GM23338 (cell line): ENCODE data around the gene ZNF212. TPM values are rescaled to one million over a fixed set of nuclear protein-coding genes. Genes with fewer than 3 reads are reported as not detected.

ENCODE experiments used
- ATAC-seq: fragments of 200-7000 bp; cut with Tn5 transposase; 3 replicates; pipeline ENCODE4 v1.9.1; 2020
- DNase-seq: peaks from one replicate; pipeline ENCODE4 v3.0.0-alpha.2; 2015; ENCODE audit warnings: low spot score
- H2AFZ ChIP-seq: fragments of 200-600 bp; sonication (generic); 2 replicates; pipeline ENCODE4 v1.8.0; 2016; ENCODE audit warnings: antibody characterized with exemption, mild to moderate bottlenecking, moderate library complexity
- H3F3A ChIP-seq: fragments of 200-600 bp; sonication (generic); replicated peaks from 2 replicates; pipeline ENCODE4 v1.8.0; 2017; ENCODE audit warnings: antibody characterized with exemption, mixed run types, low read depth
- H3K27ac ChIP-seq: fragments of 200-600 bp; sonication (generic); 2 replicates; pipeline ENCODE4 v1.6.1; 2016; ENCODE audit warnings: low read depth
- H3K27me3 ChIP-seq: fragments of 200-600 bp; sonication (generic); 2 replicates; pipeline ENCODE4 v1.8.0; 2016; ENCODE audit warnings: mild to moderate bottlenecking, mixed run types, moderate library complexity; ENCODE audit not compliant: insufficient read depth
- H3K36me3 ChIP-seq: fragments of 200-600 bp; sonication (generic); 2 replicates; pipeline ENCODE4 v1.8.0; 2016; ENCODE audit warnings: mild to moderate bottlenecking; ENCODE audit not compliant: insufficient read depth
- H3K4me1 ChIP-seq: fragments of 200-600 bp; sonication (generic); 2 replicates; pipeline ENCODE4 v1.8.0; 2016; ENCODE audit warnings: mild to moderate bottlenecking, moderate library complexity; ENCODE audit not compliant: insufficient read depth
- H3K4me2 ChIP-seq: fragments of 200-600 bp; sonication (generic); 2 replicates; pipeline ENCODE4 v1.7.1; 2017; ENCODE audit warnings: mixed run types
- H3K4me3 ChIP-seq: fragments of 200-600 bp; sonication (generic); 2 replicates; pipeline ENCODE4 v1.6.1; 2016; ENCODE audit warnings: mixed run types
- H3K79me2 ChIP-seq: fragments of 200-600 bp; sonication (generic); replicated peaks from 2 replicates; pipeline ENCODE4 v1.8.0; 2017; ENCODE audit warnings: mild to moderate bottlenecking; ENCODE audit not compliant: insufficient read depth
- H3K9me2 ChIP-seq: fragments of 200-600 bp; sonication (generic); 2 replicates; pipeline ENCODE4 v1.8.0; 2017; ENCODE audit not compliant: insufficient read depth
- H4K20me1 ChIP-seq: fragments of 200-600 bp; sonication (generic); replicated peaks from 2 replicates; pipeline ENCODE4 v1.8.0; 2017; ENCODE audit warnings: mild to moderate bottlenecking; ENCODE audit not compliant: insufficient read depth
- H3K27ac Mint-ChIP-seq: 2 replicates; pipeline ENCODE4 v1.8.0; 2020; ENCODE audit warnings: inconsistent platforms, mild to moderate bottlenecking, moderate library complexity, mixed read lengths
- H3K27me3 Mint-ChIP-seq: 3 replicates; pipeline ENCODE4 v1.8.0; 2022; ENCODE audit warnings: low read depth, mild to moderate bottlenecking, moderate library complexity, mixed read lengths, inconsistent platforms; ENCODE audit not compliant: insufficient read depth, poor library complexity
- H3K36me3 Mint-ChIP-seq: 3 replicates; pipeline ENCODE4 v1.8.0; 2021; ENCODE audit warnings: low read depth, mild to moderate bottlenecking, inconsistent platforms, moderate library complexity, mixed read lengths
- H3K4me1 Mint-ChIP-seq: 3 replicates; pipeline ENCODE4 v1.8.0; 2020; ENCODE audit warnings: mild to moderate bottlenecking, inconsistent platforms, mixed read lengths
- H3K4me3 Mint-ChIP-seq: 3 replicates; pipeline ENCODE4 v1.8.0; 2021; ENCODE audit warnings: moderate library complexity, mild to moderate bottlenecking, inconsistent platforms, mixed read lengths
- H3K9me3 Mint-ChIP-seq: 3 replicates; pipeline ENCODE4 v1.8.0; 2020; ENCODE audit warnings: moderate library complexity, mild to moderate bottlenecking, inconsistent platforms, mixed read lengths
- CREB1 ChIP-seq: fragments of 250-450 bp; sonication (Bioruptor Pico); IDR thresholded peaks from 2 replicates; pipeline ENCODE4 v1.5.0; 2020; ENCODE audit warnings: low read depth, mild to moderate bottlenecking, moderate library complexity
- ETS1 ChIP-seq: IDR thresholded peaks from 2 replicates; pipeline ENCODE4 v1.6.1; 2016; ENCODE audit warnings: antibody characterized with exemption
- EZH2 ChIP-seq: fragments of 200-600 bp; sonication (generic); IDR thresholded peaks from one replicate; pipeline ENCODE4 v1.8.0; 2017; ENCODE audit warnings: antibody characterized with exemption, mild to moderate bottlenecking, low read depth; ENCODE audit not compliant: unreplicated experiment
- EZH2phosphoT487 ChIP-seq: fragments of 200-600 bp; sonication (generic); IDR thresholded peaks from one replicate; pipeline ENCODE4 v1.8.1; 2018; ENCODE audit warnings: antibody characterized with exemption; ENCODE audit not compliant: unreplicated experiment
- JUNB ChIP-seq: IDR thresholded peaks from one replicate; pipeline ENCODE4 v1.6.1; 2016; ENCODE audit warnings: antibody characterized with exemption; ENCODE audit not compliant: unreplicated experiment
- NANOG ChIP-seq: IDR thresholded peaks from 2 replicates; pipeline ENCODE4 v1.6.1; 2016; ENCODE audit warnings: antibody characterized with exemption, borderline replicate concordance
- POLR2AphosphoS5 ChIP-seq: IDR thresholded peaks from 2 replicates; pipeline ENCODE4 v1.6.1; 2016; ENCODE audit warnings: antibody characterized with exemption, low read depth
- STAT1 ChIP-seq: IDR thresholded peaks from one replicate; pipeline ENCODE4 v1.6.1; 2016; ENCODE audit warnings: antibody characterized with exemption; ENCODE audit not compliant: unreplicated experiment
- ZNF114 ChIP-seq: fragments of 250-450 bp; sonication (Bioruptor Pico); IDR thresholded peaks from 2 replicates; pipeline ENCODE4 v1.5.0; 2020; ENCODE audit warnings: mild to moderate bottlenecking, moderate library complexity
- ZNF331 ChIP-seq: fragments of 250-450 bp; sonication (Bioruptor Pico); IDR thresholded peaks from 2 replicates; pipeline ENCODE4 v1.5.0; 2020; ENCODE audit warnings: low read depth, mild to moderate bottlenecking, moderate library complexity
- polyA plus RNA-seq: library from polyadenylated mRNA; unstranded; fragments of >200 nt; fragmentation: Nextera tagmentation; extraction: Ambion mirVana; gene quantifications from 2 replicates; pipeline ENCODE4 v1.2.1, GENCODE V29; 2016
- total RNA-seq: library from RNA; depleted of rRNA; stranded (reverse); fragments of >200 nt; shearing (Covaris generic); gene quantifications from 2 replicates; pipeline ENCODE4 v1.2.3, GENCODE V29; 2014
- TF ChIP-seq, protein P1 (sequence below), 2 experiments: fragments of 200-600 bp in 1 of 2; sonication (generic) in 1 of 2; conservative IDR thresholded peaks; 2 replicates each; pipeline versions ENCODE4 v1.5.1 to v1.6.1; 2016 to 2017; ENCODE audit warnings: antibody characterized with exemption in 2 of 2, low read depth in 2 of 2, mild to moderate bottlenecking in 2 of 2, moderate library complexity in 1 of 2
- TF ChIP-seq, protein P2 (sequence below): fragments of 250-450 bp; sonication (Bioruptor Pico); IDR thresholded peaks from 2 replicates; pipeline ENCODE4 v1.5.0; 2020; ENCODE audit warnings: mild to moderate bottlenecking, moderate library complexity
- TF ChIP-seq, protein P3 (sequence below): IDR thresholded peaks from one replicate; pipeline ENCODE4 v1.6.1; 2018; ENCODE audit warnings: antibody characterized with exemption; ENCODE audit not compliant: unreplicated experiment

Gene ZNF212
- total and polyA plus RNA-seq, 2 experiments from 2014 or later, result 10.8 to 18.9 TPM

DNA sequence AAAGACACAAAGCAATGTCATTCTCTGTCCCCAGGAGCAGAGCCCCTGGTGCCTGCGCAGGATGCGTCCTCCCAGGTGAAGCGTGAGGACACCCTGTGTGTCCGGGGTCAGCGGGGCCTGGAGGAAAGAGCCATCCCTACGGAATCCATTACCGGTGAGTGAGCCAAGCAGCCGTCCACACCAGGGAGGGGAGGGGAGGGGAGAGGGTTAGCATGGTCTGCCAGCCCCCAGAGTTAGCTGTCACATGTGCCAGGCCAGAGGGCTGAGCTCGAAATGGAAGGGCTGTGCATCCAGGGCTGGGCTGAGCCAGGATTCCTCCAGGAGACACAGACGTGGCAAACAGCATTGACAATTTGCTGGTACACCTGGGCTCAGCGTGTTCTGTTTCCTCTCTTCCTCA is 28.9 kb upstream of the ZNF212 start:
- no peaks in the 10 kb centered on the region; the same call in 2 of the 3 replicates for H3K9me3 Mint-ChIP-seq
- H3K4me1 ChIP-seq, result 0 out of 2 replicates have a peak, but pooled peaks cover 1% of the 10 kb centered on the region
- H3K79me2 ChIP-seq, result 0 out of 2 replicates have a peak, but pooled peaks cover 4% of the 10 kb centered on the region
- TF ChIP-seq, protein P1, sequence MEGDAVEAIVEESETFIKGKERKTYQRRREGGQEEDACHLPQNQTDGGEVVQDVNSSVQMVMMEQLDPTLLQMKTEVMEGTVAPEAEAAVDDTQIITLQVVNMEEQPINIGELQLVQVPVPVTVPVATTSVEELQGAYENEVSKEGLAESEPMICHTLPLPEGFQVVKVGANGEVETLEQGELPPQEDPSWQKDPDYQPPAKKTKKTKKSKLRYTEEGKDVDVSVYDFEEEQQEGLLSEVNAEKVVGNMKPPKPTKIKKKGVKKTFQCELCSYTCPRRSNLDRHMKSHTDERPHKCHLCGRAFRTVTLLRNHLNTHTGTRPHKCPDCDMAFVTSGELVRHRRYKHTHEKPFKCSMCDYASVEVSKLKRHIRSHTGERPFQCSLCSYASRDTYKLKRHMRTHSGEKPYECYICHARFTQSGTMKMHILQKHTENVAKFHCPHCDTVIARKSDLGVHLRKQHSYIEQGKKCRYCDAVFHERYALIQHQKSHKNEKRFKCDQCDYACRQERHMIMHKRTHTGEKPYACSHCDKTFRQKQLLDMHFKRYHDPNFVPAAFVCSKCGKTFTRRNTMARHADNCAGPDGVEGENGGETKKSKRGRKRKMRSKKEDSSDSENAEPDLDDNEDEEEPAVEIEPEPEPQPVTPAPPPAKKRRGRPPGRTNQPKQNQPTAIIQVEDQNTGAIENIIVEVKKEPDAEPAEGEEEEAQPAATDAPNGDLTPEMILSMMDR (conservative IDR thresholded peaks at IDR 0.05; ENCODE audit: low read depth in 2 of 2), result no peak
- TF ChIP-seq STAT1 (no peak), EZH2phosphoT487 (no peak), ZNF114 (no peak), ETS1 (no peak), CREB1 (CRISPR knock-in tag) (no peak), NANOG (no peak), EZH2 (no peak), POLR2AphosphoS5 (no peak), ZNF331 (CRISPR knock-in tag) (no peak), JUNB (no peak)
- TF ChIP-seq, protein P2, sequence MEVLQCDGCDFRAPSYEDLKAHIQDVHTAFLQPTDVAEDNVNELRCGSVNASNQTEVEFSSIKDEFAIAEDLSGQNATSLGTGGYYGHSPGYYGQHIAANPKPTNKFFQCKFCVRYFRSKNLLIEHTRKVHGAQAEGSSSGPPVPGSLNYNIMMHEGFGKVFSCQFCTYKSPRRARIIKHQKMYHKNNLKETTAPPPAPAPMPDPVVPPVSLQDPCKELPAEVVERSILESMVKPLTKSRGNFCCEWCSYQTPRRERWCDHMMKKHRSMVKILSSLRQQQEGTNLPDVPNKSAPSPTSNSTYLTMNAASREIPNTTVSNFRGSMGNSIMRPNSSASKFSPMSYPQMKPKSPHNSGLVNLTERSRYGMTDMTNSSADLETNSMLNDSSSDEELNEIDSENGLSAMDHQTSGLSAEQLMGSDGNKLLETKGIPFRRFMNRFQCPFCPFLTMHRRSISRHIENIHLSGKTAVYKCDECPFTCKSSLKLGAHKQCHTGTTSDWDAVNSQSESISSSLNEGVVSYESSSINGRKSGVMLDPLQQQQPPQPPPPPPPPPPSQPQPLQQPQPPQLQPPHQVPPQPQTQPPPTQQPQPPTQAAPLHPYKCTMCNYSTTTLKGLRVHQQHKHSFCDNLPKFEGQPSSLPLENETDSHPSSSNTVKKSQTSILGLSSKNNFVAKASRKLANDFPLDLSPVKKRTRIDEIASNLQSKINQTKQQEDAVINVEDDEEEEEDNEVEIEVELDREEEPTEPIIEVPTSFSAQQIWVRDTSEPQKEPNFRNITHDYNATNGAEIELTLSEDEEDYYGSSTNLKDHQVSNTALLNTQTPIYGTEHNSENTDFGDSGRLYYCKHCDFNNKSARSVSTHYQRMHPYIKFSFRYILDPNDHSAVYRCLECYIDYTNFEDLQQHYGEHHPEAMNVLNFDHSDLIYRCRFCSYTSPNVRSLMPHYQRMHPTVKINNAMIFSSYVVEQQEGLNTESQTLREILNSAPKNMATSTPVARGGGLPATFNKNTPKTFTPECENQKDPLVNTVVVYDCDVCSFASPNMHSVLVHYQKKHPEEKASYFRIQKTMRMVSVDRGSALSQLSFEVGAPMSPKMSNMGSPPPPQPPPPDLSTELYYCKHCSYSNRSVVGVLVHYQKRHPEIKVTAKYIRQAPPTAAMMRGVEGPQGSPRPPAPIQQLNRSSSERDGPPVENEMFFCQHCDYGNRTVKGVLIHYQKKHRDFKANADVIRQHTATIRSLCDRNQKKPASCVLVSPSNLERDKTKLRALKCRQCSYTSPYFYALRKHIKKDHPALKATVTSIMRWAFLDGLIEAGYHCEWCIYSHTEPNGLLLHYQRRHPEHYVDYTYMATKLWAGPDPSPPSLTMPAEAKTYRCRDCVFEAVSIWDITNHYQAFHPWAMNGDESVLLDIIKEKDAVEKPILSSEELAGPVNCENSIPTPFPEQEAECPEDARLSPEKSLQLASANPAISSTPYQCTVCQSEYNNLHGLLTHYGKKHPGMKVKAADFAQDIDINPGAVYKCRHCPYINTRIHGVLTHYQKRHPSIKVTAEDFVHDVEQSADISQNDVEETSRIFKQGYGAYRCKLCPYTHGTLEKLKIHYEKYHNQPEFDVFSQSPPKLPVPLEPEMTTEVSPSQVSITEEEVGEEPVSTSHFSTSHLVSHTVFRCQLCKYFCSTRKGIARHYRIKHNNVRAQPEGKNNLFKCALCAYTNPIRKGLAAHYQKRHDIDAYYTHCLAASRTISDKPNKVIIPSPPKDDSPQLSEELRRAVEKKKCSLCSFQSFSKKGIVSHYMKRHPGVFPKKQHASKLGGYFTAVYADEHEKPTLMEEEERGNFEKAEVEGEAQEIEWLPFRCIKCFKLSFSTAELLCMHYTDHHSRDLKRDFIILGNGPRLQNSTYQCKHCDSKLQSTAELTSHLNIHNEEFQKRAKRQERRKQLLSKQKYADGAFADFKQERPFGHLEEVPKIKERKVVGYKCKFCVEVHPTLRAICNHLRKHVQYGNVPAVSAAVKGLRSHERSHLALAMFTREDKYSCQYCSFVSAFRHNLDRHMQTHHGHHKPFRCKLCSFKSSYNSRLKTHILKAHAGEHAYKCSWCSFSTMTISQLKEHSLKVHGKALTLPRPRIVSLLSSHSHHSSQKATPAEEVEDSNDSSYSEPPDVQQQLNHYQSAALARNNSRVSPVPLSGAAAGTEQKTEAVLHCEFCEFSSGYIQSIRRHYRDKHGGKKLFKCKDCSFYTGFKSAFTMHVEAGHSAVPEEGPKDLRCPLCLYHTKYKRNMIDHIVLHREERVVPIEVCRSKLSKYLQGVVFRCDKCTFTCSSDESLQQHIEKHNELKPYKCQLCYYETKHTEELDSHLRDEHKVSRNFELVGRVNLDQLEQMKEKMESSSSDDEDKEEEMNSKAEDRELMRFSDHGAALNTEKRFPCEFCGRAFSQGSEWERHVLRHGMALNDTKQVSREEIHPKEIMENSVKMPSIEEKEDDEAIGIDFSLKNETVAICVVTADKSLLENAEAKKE, result no peak
- TF ChIP-seq, protein P3, sequence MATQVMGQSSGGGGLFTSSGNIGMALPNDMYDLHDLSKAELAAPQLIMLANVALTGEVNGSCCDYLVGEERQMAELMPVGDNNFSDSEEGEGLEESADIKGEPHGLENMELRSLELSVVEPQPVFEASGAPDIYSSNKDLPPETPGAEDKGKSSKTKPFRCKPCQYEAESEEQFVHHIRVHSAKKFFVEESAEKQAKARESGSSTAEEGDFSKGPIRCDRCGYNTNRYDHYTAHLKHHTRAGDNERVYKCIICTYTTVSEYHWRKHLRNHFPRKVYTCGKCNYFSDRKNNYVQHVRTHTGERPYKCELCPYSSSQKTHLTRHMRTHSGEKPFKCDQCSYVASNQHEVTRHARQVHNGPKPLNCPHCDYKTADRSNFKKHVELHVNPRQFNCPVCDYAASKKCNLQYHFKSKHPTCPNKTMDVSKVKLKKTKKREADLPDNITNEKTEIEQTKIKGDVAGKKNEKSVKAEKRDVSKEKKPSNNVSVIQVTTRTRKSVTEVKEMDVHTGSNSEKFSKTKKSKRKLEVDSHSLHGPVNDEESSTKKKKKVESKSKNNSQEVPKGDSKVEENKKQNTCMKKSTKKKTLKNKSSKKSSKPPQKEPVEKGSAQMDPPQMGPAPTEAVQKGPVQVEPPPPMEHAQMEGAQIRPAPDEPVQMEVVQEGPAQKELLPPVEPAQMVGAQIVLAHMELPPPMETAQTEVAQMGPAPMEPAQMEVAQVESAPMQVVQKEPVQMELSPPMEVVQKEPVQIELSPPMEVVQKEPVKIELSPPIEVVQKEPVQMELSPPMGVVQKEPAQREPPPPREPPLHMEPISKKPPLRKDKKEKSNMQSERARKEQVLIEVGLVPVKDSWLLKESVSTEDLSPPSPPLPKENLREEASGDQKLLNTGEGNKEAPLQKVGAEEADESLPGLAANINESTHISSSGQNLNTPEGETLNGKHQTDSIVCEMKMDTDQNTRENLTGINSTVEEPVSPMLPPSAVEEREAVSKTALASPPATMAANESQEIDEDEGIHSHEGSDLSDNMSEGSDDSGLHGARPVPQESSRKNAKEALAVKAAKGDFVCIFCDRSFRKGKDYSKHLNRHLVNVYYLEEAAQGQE, result no peak
- no peak overlapping the region for H3K4me3 Mint-ChIP-seq
- H3K9me2 ChIP-seq, result no peaks in the 10 kb centered on the region
- peaks cover 11% of the 10 kb centered on the region for H4K20me1 ChIP-seq
- peaks cover 13% of the 10 kb centered on the region for H3K4me1 Mint-ChIP-seq
- no peak overlapping the region for H2AFZ ChIP-seq
- no peak overlapping the region for H3K27ac ChIP-seq
- peaks cover 3% of the 10 kb centered on the region for H3K27me3 Mint-ChIP-seq
- H3K4me3 ChIP-seq, result no peak overlapping the region
- no peaks in the 10 kb centered on the region for H3K27me3 ChIP-seq
- DNase-seq (no peak), ATAC-seq (no peak)
- H3F3A ChIP-seq, result peaks cover 12% of the 10 kb centered on the region
- no peak overlapping the region for H3K27ac Mint-ChIP-seq
- H3K4me2 ChIP-seq, result no peak overlapping the region
- H3K36me3 ChIP-seq, result peaks cover 37% of the 10 kb centered on the region
- peaks cover 89% of the 10 kb centered on the region for H3K36me3 Mint-ChIP-seq
